ENCODE measurements around the gene KAT5.

- TF ChIP-seq CTCF (IDR thresholded peaks at IDR 0.05): peak in 2 of 4 experiments; percentile 11 to 42
- TF ChIP-seq POLR2AphosphoS5 (IDR thresholded peaks at IDR 0.05): peak; percentile 88
- peak; percentile 72 for TF ChIP-seq POLR2A (IDR thresholded peaks at IDR 0.05)
These were observed 8.3 kb downstream of the KAT5 start, which contains the start of gene RNASEH2C for GRCh38 chr11:65720211-65720934.

Measured in prostate gland (tissue), 2 donors.